ENCODE measurements around the gene UGT3A2.

GRCh38 chr5:36073595-36074216 is 7.0 kb upstream of the UGT3A2 start:
- TF ChIP-seq, protein P1, sequence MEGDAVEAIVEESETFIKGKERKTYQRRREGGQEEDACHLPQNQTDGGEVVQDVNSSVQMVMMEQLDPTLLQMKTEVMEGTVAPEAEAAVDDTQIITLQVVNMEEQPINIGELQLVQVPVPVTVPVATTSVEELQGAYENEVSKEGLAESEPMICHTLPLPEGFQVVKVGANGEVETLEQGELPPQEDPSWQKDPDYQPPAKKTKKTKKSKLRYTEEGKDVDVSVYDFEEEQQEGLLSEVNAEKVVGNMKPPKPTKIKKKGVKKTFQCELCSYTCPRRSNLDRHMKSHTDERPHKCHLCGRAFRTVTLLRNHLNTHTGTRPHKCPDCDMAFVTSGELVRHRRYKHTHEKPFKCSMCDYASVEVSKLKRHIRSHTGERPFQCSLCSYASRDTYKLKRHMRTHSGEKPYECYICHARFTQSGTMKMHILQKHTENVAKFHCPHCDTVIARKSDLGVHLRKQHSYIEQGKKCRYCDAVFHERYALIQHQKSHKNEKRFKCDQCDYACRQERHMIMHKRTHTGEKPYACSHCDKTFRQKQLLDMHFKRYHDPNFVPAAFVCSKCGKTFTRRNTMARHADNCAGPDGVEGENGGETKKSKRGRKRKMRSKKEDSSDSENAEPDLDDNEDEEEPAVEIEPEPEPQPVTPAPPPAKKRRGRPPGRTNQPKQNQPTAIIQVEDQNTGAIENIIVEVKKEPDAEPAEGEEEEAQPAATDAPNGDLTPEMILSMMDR (IDR thresholded peaks at IDR 0.05), result no peak
- no peak for TF ChIP-seq POLR2A (IDR thresholded peaks at IDR 0.05)
- no peak for TF ChIP-seq EP300 (IDR thresholded peaks at IDR 0.05)

Measured in sigmoid colon (tissue), 4 donors.